Nephron (organoid): Measurements from ENCODE around the gene TGFBR3L.

ENCODE experiments used
- H3K27ac Mint-ChIP-seq, 3 experiments: 2 replicates each; pipeline ENCODE4 v1.8.0; 2020; ENCODE audit warnings: mixed read lengths in 3 of 3, mild to moderate bottlenecking in 2 of 3, moderate library complexity in 1 of 3
- H3K27me3 Mint-ChIP-seq: 2 replicates; pipeline ENCODE4 v1.8.0; 2021; ENCODE audit warnings: low read depth, mild to moderate bottlenecking, moderate library complexity, mixed read lengths
- H3K36me3 Mint-ChIP-seq: 2 replicates; pipeline ENCODE4 v1.8.0; 2020; ENCODE audit warnings: low read depth, mixed read lengths
- H3K4me1 Mint-ChIP-seq: 2 replicates; pipeline ENCODE4 v1.8.0; 2020; ENCODE audit warnings: mixed read lengths
- H3K4me3 Mint-ChIP-seq, 3 experiments: 2 replicates each; pipeline ENCODE4 v1.8.0; 2020; ENCODE audit warnings: mild to moderate bottlenecking in 3 of 3, mixed read lengths in 3 of 3, moderate library complexity in 2 of 3
- H3K9me3 Mint-ChIP-seq: 2 replicates; pipeline ENCODE4 v1.8.0; 2020; ENCODE audit warnings: mixed read lengths
- TF ChIP-seq, protein P1 (sequence below), 3 experiments: fragments of 200-600 bp; sonication (generic); IDR thresholded peaks; one replicate each; pipeline ENCODE4 v1.5.0; 2021; ENCODE audit warnings: antibody characterized with exemption in 3 of 3; ENCODE audit not compliant: unreplicated experiment in 3 of 3

TGFBR3L gene

DNA sequence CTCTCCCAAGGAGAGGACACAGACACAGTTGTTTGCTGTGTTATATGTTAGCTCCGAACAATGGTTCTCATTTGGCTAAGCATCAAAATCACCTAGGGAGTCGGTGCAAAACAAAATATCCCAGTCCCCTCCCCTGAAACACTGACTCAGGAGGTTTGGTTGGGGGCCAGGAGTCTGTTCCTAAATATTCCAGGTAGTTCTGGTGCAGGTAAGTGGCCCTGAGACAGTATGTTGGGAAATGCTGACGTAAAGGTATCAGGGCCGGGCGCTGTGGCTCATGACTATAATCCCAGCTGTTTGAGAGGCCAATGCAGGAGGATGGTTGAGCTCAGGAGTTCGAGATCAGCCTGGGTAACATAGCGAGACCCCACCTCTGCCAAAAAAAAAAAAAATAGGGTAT lies 13.3 kb upstream of the TGFBR3L start:
- Mint-ChIP-seq H3K27me3 (no peaks in the 10 kb centered on the region), H3K4me3 (peak overlapping the region in 2 of 3 experiments; percentile 34 to 71), H3K4me1 (peaks cover 21% of the 10 kb centered on the region), H3K9me3 (no peaks in the 10 kb centered on the region), H3K27ac (no peak overlapping the region), H3K36me3 (no peaks in the 10 kb centered on the region)
- TF ChIP-seq, protein P1, sequence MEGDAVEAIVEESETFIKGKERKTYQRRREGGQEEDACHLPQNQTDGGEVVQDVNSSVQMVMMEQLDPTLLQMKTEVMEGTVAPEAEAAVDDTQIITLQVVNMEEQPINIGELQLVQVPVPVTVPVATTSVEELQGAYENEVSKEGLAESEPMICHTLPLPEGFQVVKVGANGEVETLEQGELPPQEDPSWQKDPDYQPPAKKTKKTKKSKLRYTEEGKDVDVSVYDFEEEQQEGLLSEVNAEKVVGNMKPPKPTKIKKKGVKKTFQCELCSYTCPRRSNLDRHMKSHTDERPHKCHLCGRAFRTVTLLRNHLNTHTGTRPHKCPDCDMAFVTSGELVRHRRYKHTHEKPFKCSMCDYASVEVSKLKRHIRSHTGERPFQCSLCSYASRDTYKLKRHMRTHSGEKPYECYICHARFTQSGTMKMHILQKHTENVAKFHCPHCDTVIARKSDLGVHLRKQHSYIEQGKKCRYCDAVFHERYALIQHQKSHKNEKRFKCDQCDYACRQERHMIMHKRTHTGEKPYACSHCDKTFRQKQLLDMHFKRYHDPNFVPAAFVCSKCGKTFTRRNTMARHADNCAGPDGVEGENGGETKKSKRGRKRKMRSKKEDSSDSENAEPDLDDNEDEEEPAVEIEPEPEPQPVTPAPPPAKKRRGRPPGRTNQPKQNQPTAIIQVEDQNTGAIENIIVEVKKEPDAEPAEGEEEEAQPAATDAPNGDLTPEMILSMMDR (IDR thresholded peaks at IDR 0.05; ENCODE audit: unreplicated experiment in 3 of 3), result no peak

DNA sequence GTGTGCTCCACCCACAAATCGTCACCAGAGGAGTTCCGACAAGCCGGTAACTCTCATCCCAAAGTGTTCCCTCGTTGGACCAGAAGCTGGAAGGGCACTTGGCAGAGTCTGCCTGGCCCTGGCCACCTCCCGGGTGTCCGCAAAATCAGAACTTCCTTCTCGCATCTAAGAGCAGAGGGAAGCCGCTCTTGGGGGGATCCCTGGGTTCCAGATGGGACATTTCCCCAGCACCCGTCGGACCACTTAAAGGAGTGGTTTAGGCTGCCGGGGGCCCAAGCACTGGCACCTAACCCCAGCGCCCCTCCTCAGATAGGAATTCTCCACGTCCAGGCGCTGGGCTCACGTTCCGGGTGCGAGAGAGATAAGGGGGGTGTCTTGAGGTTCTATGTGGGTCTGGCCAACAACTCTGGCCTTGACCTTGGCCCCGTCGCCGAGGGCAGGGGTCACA lies 11.8 kb upstream of the TGFBR3L start:
- peak overlapping the region; percentile 84 to 94 (median 87) for H3K4me3 Mint-ChIP-seq
- H3K27me3 Mint-ChIP-seq, result no peaks in the 10 kb centered on the region
- TF ChIP-seq, protein P1 (IDR thresholded peaks at IDR 0.05; ENCODE audit: unreplicated experiment in 3 of 3), result no peak
- H3K9me3 Mint-ChIP-seq, result no peaks in the 10 kb centered on the region
- peak overlapping the region; percentile 75 to 95 (median 95) for H3K27ac Mint-ChIP-seq
- no peaks in the 10 kb centered on the region for H3K36me3 Mint-ChIP-seq
- H3K4me1 Mint-ChIP-seq, result peaks cover 21% of the 10 kb centered on the region

DNA sequence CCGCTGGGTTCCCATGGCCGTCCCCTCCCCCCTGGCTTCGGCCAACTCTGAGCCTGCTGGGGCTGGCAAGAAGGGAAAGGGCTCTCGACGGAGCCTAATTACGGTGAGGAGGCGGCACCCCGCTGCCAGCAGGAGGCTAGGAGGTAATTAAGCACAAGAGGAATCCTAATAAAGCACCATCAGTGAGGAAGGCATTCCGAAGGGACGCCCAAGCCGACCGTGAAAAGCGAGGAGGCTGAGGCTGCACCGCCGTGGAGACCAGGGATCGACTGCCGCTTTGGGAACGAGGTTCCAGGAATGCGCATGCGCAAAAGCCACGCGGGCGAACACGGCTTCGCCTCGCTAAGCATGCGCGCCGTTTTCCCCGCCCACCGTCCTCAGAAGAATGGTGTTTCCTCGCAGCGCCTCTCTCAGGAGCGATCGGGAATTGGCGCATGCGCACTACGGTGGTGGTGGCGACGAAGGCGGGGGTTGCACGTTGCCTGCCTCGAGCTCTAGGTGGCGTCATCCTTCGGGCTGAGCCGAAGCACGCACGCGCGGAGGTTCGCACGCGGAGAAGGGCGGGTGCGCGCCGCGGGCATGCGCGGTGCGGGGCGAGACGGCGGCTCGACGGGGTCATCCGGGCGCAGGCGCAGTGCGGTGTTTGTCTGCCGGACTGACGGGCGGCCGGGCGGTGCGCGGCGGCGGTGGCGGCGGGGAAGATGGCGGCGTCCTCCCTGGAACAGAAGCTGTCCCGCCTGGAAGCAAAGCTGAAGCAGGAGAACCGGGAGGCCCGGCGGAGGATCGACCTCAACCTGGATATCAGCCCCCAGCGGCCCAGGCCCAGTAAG lies 11.2 kb upstream of the TGFBR3L start, which contains the start of gene MAP2K7:
MAP2K7 (plus strand) TSS at position 634 of the 830 bp plus-strand sequence; CDS start at position 702, 68 bp downstream.
- TF ChIP-seq, protein P1 (IDR thresholded peaks at IDR 0.05; ENCODE audit: unreplicated experiment in 3 of 3), result peak; percentile 49 to 58 (median 51)
- Mint-ChIP-seq H3K36me3 (no peaks in the 10 kb centered on the region), H3K27ac (peak within 1 kb of the TSS; percentile 75 to 95 (median 95)), H3K4me3 (peak within 1 kb of the TSS; percentile 89 to 97 (median 95)), H3K4me1 (peaks cover 21% of the 10 kb centered on the region), H3K27me3 (no peaks in the 10 kb centered on the region), H3K9me3 (no peaks in the 10 kb centered on the region)

DNA sequence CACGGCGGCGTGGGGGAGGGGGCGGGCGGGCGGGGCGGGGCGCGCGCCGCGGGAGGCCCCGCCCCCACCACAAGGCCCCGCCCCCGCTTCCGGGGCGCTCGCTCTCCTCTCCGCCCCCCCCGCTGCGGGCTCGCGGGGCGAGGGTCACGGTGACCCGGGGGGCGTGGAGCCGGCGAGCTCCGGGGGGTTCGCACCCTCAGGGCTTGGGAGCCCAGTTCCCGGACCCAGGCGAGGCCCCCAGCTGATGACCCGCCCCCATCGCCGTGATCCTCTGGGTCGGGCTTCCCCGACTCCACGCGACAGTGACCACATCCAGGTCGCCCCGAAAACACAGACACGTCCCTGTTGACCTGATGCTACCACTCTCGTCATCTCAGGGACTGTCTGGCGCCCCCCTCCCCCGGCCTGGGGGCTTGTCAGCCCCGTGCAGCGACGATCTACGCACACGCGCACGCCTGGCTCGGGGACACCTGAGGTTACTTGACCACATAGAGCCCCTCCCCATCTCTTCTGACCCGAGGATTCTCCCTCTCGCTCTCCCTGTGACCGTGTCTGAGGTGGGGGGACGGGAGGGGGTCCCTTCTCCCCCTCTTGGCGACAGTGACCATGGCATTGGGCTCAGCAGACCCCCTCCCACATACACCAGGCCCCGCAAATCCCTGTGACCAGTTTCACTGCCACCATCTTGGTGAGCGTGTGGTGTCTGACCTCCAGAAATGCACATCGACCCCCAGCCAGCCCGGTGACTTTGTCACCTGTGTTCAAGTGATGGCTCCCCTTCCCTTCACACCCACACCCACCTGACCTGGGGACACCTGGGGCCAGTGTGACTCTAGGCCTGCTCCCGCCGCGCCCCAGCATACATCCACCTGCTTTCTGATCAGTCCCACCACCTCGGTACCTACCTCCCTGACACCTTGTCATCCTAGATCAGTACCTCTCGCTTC lies 10.3 kb upstream of the TGFBR3L start:
- TF ChIP-seq, protein P1 (IDR thresholded peaks at IDR 0.05; ENCODE audit: unreplicated experiment in 3 of 3), result no peak
- H3K9me3 Mint-ChIP-seq, result no peaks in the 10 kb centered on the region
- H3K4me3 Mint-ChIP-seq, result peak overlapping the region; percentile 89 to 97 (median 95)
- no peaks in the 10 kb centered on the region for H3K36me3 Mint-ChIP-seq
- H3K27me3 Mint-ChIP-seq, result no peaks in the 10 kb centered on the region
- H3K4me1 Mint-ChIP-seq, result peaks cover 21% of the 10 kb centered on the region
- H3K27ac Mint-ChIP-seq, result peak overlapping the region; percentile 56 to 85 (median 84)

DNA sequence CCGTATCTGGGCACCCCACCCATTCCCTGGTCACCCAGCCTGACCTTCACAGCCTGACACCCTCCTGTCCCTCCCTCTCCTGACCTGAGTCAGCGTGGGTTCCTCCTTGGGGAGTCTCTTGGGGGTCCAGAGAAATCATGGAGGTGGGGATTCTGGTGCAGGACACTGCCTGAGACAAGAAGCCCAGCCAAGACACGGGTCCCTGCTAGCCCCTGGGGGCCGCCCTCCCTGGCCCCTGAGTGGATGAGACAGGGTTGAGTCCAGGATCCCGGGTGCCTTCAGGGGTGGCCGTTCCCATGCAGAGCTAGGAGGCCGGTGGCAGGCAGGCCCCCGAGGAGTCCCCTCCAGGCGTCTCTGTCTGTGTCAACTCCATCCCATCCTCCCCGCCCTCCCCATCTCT lies 9.4 kb upstream of the TGFBR3L start:
- Mint-ChIP-seq H3K9me3 (no peaks in the 10 kb centered on the region), H3K36me3 (no peaks in the 10 kb centered on the region), H3K4me3 (peak overlapping the region; percentile 89 to 97 (median 95)), H3K27ac (peak overlapping the region; percentile 56 to 85 (median 84)), H3K27me3 (no peaks in the 10 kb centered on the region), H3K4me1 (peaks cover 21% of the 10 kb centered on the region)
- TF ChIP-seq, protein P1 (IDR thresholded peaks at IDR 0.05; ENCODE audit: unreplicated experiment in 3 of 3), result no peak
